Hepatocyte (in vitro differentiated cells): ENCODE measurements around the gene CFAP69. TPM values are rescaled to one million over a fixed set of nuclear protein-coding genes. Genes with fewer than 3 reads are reported as not detected.
A peak's percentile ranks its signal among the peaks of the same experiment; 100 is the strongest.

Source experiments
- DNase-seq: peaks from one replicate; pipeline ENCODE4 v3.0.0-alpha.2; 2016; ENCODE audit warnings: low spot score
- H2AFZ ChIP-seq: fragments of 200-600 bp; sonication (generic); 2 replicates; pipeline ENCODE4 v1.6.0; 2016; ENCODE audit warnings: antibody characterized with exemption, mild to moderate bottlenecking
- H3K27ac ChIP-seq: fragments of 200-600 bp; sonication (generic); 2 replicates; pipeline ENCODE4 v1.5.1; 2016; ENCODE audit warnings: mild to moderate bottlenecking
- H3K27me3 ChIP-seq: fragments of 200-600 bp; sonication (generic); 2 replicates; pipeline ENCODE4 v1.6.1; 2016
- H3K36me3 ChIP-seq: fragments of 200-600 bp; sonication (generic); replicated peaks from 2 replicates; pipeline ENCODE4 v1.5.1; 2016; ENCODE audit warnings: low read depth; ENCODE audit not compliant: insufficient read depth
- H3K4me1 ChIP-seq: fragments of 200-600 bp; sonication (generic); 2 replicates; pipeline ENCODE4 v1.5.1; 2016; ENCODE audit warnings: mild to moderate bottlenecking, moderate library complexity; ENCODE audit not compliant: insufficient read depth
- H3K4me2 ChIP-seq: fragments of 200-600 bp; sonication (generic); 2 replicates; pipeline ENCODE4 v1.6.0; 2016
- H3K4me3 ChIP-seq: fragments of 200-600 bp; sonication (generic); 2 replicates; pipeline ENCODE4 v1.5.1; 2016; ENCODE audit warnings: mild to moderate bottlenecking
- H3K79me2 ChIP-seq: fragments of 200-600 bp; sonication (generic); 2 replicates; pipeline ENCODE4 v1.6.0; 2017; ENCODE audit warnings: mild to moderate bottlenecking
- H3K9me2 ChIP-seq: fragments of 200-600 bp; sonication (generic); replicated peaks from 2 replicates; pipeline ENCODE4 v1.6.0; 2017; ENCODE audit warnings: mild to moderate bottlenecking; ENCODE audit not compliant: insufficient read depth
- H3K9me3 ChIP-seq: fragments of 200-600 bp; sonication (generic); 2 replicates; pipeline ENCODE4 v1.5.1; 2016; ENCODE audit warnings: low read depth, mild to moderate bottlenecking
- H4K20me1 ChIP-seq: fragments of 200-600 bp; sonication (generic); 2 replicates; pipeline ENCODE4 v1.6.0; 2016; ENCODE audit warnings: mild to moderate bottlenecking; ENCODE audit not compliant: insufficient read depth, poor library complexity, severe bottlenecking
- CTCF ChIP-seq: fragments of 200-600 bp; sonication (generic); IDR thresholded peaks from 2 replicates; pipeline ENCODE4 v1.5.1; 2016; ENCODE audit warnings: antibody characterized with exemption, mild to moderate bottlenecking; ENCODE audit not compliant: poor library complexity
- EZH2 ChIP-seq: fragments of 200-600 bp; sonication (generic); IDR thresholded peaks from 2 replicates; pipeline ENCODE4 v1.6.1; 2016; ENCODE audit warnings: antibody characterized with exemption, mild to moderate bottlenecking, borderline replicate concordance
- EZH2phosphoT487 ChIP-seq: fragments of 200-600 bp; sonication (generic); IDR thresholded peaks from one replicate; pipeline ENCODE4 v1.6.1; 2018; ENCODE audit warnings: antibody characterized with exemption, mild to moderate bottlenecking, low read depth, moderate library complexity; ENCODE audit not compliant: unreplicated experiment, severe bottlenecking
- WGBS: methylation state at CpG from one replicate; pipeline ENCODE4 v1.1.6; 2016; ENCODE audit warnings: low lambda C conversion rate; ENCODE audit errors: missing lambda C conversion rate; 5-methylcytosine and 5-hydroxymethylcytosine counted together
- polyA plus RNA-seq: library from polyadenylated mRNA; unstranded; fragments of >200 nt; fragmentation: Nextera tagmentation; extraction: Ambion mirVana; gene quantifications from 2 replicates; pipeline ENCODE4 v1.2.1, GENCODE V29; 2016
- total RNA-seq: library from RNA; depleted of rRNA; stranded (reverse); fragments of >200 nt; gene quantifications from 2 replicates; pipeline ENCODE4 v1.2.3, GENCODE V29; 2014

CFAP69 gene
- total and polyA plus RNA-seq, 2 experiments from 2014 or later: 1.6 to 4.3 TPM

- Histone ChIP-seq H3K27ac (no peak overlapping the region), H3K36me3 (no peaks in the 10 kb centered on the region), H3K9me3 (no peaks in the 10 kb centered on the region), H3K9me2 (no peaks in the 10 kb centered on the region), H3K4me1 (no peaks in the 10 kb centered on the region), H3K4me3 (no peak overlapping the region), H4K20me1 (no peaks in the 10 kb centered on the region), H3K27me3 (no peaks in the 10 kb centered on the region), H2AFZ (no peak overlapping the region), H3K4me2 (no peak overlapping the region), H3K79me2 (no peaks in the 10 kb centered on the region)
- 88% methylated on average over 9 of the region's 9 CpGs for WGBS
- no peak for DNase-seq
- TF ChIP-seq CTCF (no peak), EZH2 (no peak), EZH2phosphoT487 (no peak)
Observed at GRCh38 chr7:90239625-90240228, 5.2 kb upstream of the CFAP69 start.

GRCh38 chr7:90242369-90243168 lies 2.4 kb upstream of the CFAP69 start:
- H3K9me2 ChIP-seq: no peaks in the 10 kb centered on the region
- H2AFZ ChIP-seq: no peak overlapping the region
- TF ChIP-seq EZH2phosphoT487 (no peak), CTCF (no peak), EZH2 (no peak)
- no peaks in the 10 kb centered on the region for H3K79me2 ChIP-seq
- DNase-seq: peak; percentile 42
- H3K9me3 ChIP-seq: no peaks in the 10 kb centered on the region
- H3K4me3 ChIP-seq: no peak overlapping the region
- peak overlapping the region; percentile 39 for H3K4me2 ChIP-seq
- no peaks in the 10 kb centered on the region for H3K36me3 ChIP-seq
- H3K27ac ChIP-seq: peak overlapping the region; percentile 77
- H3K27me3 ChIP-seq: no peaks in the 10 kb centered on the region
- 75% methylated on average over 3 of the region's 3 CpGs for WGBS
- H4K20me1 ChIP-seq: no peaks in the 10 kb centered on the region
- H3K4me1 ChIP-seq: no peaks in the 10 kb centered on the region

DNA sequence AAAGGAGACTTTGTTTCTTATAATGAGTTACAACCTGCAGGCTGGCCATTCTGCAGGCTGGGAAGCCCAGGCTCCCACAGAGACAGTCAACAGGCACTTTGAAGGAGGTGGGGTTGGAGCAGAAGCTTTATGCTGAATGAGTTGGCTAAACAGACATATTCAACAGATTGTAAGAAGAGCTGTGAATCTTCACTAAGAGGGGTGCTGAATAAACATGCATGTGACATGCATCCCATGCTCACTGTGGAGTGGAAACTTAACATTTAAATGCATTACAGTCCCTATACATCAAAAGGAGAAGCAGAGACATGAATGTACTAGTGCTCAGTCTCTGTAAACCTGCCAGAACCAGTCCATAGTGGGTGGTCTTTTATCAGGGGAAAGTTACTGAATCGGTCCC lies 1.4 kb upstream of the CFAP69 start:
- H3K36me3 ChIP-seq: no peaks in the 10 kb centered on the region
- no peaks in the 10 kb centered on the region for H3K79me2 ChIP-seq
- H4K20me1 ChIP-seq: no peaks in the 10 kb centered on the region
- no peak overlapping the region for H3K4me3 ChIP-seq
- H3K27me3 ChIP-seq: no peaks in the 10 kb centered on the region
- H3K4me1 ChIP-seq: no peaks in the 10 kb centered on the region
- H3K4me2 ChIP-seq: no peak overlapping the region
- peak overlapping the region; percentile 76 for H3K27ac ChIP-seq
- H2AFZ ChIP-seq: no peak overlapping the region
- no peak for DNase-seq
- WGBS: 61% methylated on average over 1 of the region's 1 CpG
- H3K9me2 ChIP-seq: no peaks in the 10 kb centered on the region
- H3K9me3 ChIP-seq: no peaks in the 10 kb centered on the region
- TF ChIP-seq EZH2: no peak
- TF ChIP-seq CTCF: no peak
- TF ChIP-seq EZH2phosphoT487: no peak
